Activated naive CD4-positive, alpha-beta T cell treated with anti-CD3 and anti-CD28 coated beads for 36 hours (primary cell): ENCODE data around the gene NCK1. TPM values are rescaled to one million over a fixed set of nuclear protein-coding genes. Genes with fewer than 3 reads are reported as not detected.
"Not testable (repeated sequence)": the region's sequence is repeated elsewhere in the genome, so short reads cannot be mapped to it uniquely, and the experiment has no call there.

Source experiments
- CTCF ChIA-PET: fragments of 350-600 bp; sonication (Branson Sonifier 250); formaldehyde crosslinking; loops from one replicate; lab custom pipeline; 2021; ENCODE audit warnings: antibody characterized with exemption; lab: Charles Lee
- DNase-seq: peaks from one replicate; pipeline ENCODE4 v3.0.0-alpha.2; 2020
- H3K27ac Mint-ChIP-seq: one replicate; pipeline ENCODE4 v1.8.0; 2021; ENCODE audit warnings: mild to moderate bottlenecking, mixed read lengths
- H3K27me3 Mint-ChIP-seq: one replicate; pipeline ENCODE4 v1.8.0; 2021; ENCODE audit warnings: low read depth, mixed read lengths
- H3K36me3 Mint-ChIP-seq: one replicate; pipeline ENCODE4 v1.8.0; 2021; ENCODE audit warnings: low read depth, mixed read lengths
- H3K4me1 Mint-ChIP-seq: one replicate; pipeline ENCODE4 v1.8.0; 2021; ENCODE audit warnings: low read depth, mixed read lengths
- H3K4me3 Mint-ChIP-seq: one replicate; pipeline ENCODE4 v1.8.0; 2021; ENCODE audit warnings: mild to moderate bottlenecking, moderate library complexity, mixed read lengths
- H3K9me3 Mint-ChIP-seq: one replicate; pipeline ENCODE4 v1.8.0; 2021; ENCODE audit warnings: mixed read lengths
- intact Hi-C: fragments of 100-400 bp; cut with micrococcal nuclease; formaldehyde crosslinking; loops from one replicate; pipeline ENCODE4 v1.15.1; 2023
- total RNA-seq, 2 experiments: library from RNA; stranded (reverse); gene quantifications; one replicate each; pipeline ENCODE4 v1.2.3, GENCODE V29; 2021

Gene NCK1
- total RNA-seq, 2 experiments from 2014 or later = 24.1 to 29.2 TPM

DNA sequence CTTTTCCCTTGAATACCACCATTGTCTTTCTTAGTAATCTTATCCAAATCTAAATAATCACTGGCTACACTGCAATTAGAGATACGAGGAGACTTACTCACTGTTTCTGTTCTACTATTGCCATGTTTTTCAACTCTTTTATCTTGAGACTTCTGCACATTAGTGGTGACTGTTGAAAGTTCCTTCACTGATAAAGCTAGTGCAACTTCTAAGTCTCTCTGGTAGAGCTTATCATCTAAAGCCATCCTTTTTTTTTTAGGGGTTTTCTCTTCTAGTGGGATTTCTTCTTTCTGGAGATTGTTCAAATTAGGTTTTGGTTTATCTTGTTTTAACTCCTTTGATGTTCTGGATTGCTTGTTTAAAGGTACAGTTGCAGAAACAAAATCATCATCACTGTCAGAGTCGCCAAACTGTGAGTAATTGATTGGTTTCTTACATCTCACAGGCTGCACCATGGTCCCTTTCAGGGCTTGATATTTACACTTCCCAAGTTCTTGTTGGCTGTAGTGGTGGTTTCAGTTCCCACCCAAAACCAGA is 37.7 kb downstream of the NCK1 start:
- peak; percentile 19 for DNase-seq
- Mint-ChIP-seq H3K4me3 (peak overlapping the region; percentile 26), H3K9me3 (peaks cover 25% of the 10 kb centered on the region), H3K4me1 (peaks cover 50% of the 10 kb centered on the region), H3K27ac (peak overlapping the region; percentile 67), H3K27me3 (no peaks in the 10 kb centered on the region), H3K36me3 (peaks cover 35% of the 10 kb centered on the region)
- intact Hi-C loops = loop anchor here (1.0 to 5.0 kb wide), 4 partner anchors 15 to 37 kb away; partner anchors contain the start of gene NCK1
- CTCF ChIA-PET = interaction anchor here (0.6 kb wide), 2 partner anchors 361 to 1869 kb away, joined by 3 to 6 read pairs; no protein-coding TSS in a partner anchor

DNA sequence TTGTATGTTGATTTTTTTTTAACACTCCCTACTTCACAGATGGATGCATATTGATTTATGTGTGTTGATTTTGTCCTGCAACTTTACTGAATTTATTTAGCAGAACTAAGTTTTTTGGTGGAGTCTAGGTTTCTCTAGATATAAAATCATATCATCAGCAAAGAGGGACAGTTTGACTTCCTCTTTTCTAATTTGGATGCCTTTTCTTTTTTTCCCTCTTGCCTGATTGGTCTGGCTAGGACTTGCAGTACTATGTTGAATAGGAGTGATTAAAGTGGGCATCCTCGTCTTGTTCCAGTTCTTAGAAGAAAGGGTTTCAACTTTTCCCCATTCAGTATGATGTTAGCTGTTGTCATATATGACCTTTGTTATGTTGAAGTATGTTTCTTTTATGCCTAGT is 38.7 kb downstream of the NCK1 start:
- H3K4me3 Mint-ChIP-seq, H3K27me3 Mint-ChIP-seq, DNase-seq, H3K27ac Mint-ChIP-seq: not testable (repeated sequence)
- H3K36me3 Mint-ChIP-seq = peaks cover 39% of the 10 kb centered on the region
- H3K4me1 Mint-ChIP-seq = peaks cover 53% of the 10 kb centered on the region
- CTCF ChIA-PET = interaction anchor here (0.6 to 0.7 kb wide), 3 partner anchors 24 to 1868 kb away, joined by 3 to 4 read pairs (median 3); no protein-coding TSS in a partner anchor
- intact Hi-C loops = loop anchor here (2.0 kb wide), 1 partner anchor 18 kb away; no protein-coding TSS in a partner anchor
- H3K9me3 Mint-ChIP-seq = peaks cover 27% of the 10 kb centered on the region

DNA sequence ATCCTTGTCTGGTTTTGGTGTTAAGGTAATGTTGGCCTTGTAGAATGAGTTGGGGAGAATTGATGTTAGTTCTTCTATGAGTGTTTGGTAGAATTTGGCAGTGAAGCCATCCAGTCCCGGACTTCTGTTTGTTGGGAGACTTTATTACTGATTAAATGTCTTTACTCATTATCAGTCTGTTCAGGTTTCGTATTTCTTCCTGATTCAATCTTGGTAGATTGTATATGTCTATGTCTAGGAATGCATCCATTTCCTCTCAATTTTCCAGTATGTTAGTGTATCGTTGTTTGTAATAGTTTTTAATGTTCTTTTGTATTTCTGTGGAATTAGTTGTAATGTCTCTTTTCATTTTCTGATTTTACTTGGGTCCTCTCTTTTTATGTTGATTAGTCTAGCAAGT is 39.4 kb downstream of the NCK1 start:
- no peak for DNase-seq
- Mint-ChIP-seq H3K27ac (no peak overlapping the region), H3K36me3 (peaks cover 43% of the 10 kb centered on the region), H3K9me3 (peaks cover 29% of the 10 kb centered on the region), H3K4me1 (peaks cover 58% of the 10 kb centered on the region), H3K27me3 (no peaks in the 10 kb centered on the region), H3K4me3 (no peak overlapping the region)
- intact Hi-C loops = loop anchor here (2.0 kb wide), 1 partner anchor 17 kb away; no protein-coding TSS in a partner anchor
- CTCF ChIA-PET = interaction anchor here (0.7 kb wide), 1 partner anchor 24 kb away, joined by 4 read pairs; no protein-coding TSS in a partner anchor

DNA sequence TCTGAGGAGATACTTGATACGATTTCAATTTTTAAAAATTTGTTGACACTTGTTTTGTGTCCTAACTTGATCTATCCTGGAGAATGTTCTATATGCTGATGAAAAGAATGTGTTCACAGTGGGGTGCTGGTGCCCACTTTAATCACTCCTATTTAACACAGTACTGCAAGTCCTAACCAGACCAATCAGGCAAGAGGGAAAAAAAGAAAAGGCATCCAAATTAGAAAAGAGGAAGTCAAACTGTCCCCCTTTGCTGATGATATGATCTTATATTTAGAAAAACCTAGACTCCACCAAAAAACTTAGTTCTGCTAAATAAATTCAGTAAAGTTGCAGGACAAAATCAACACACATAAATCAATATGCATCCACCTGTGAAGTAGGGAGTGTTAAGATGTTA is 40.5 kb downstream of the NCK1 start:
- DNase-seq, H3K27me3 Mint-ChIP-seq, H3K4me3 Mint-ChIP-seq, CTCF ChIA-PET, H3K27ac Mint-ChIP-seq, intact Hi-C loops: not testable (repeated sequence)
- peaks cover 64% of the 10 kb centered on the region for H3K4me1 Mint-ChIP-seq
- H3K36me3 Mint-ChIP-seq = peaks cover 43% of the 10 kb centered on the region
- peaks cover 29% of the 10 kb centered on the region for H3K9me3 Mint-ChIP-seq

DNA sequence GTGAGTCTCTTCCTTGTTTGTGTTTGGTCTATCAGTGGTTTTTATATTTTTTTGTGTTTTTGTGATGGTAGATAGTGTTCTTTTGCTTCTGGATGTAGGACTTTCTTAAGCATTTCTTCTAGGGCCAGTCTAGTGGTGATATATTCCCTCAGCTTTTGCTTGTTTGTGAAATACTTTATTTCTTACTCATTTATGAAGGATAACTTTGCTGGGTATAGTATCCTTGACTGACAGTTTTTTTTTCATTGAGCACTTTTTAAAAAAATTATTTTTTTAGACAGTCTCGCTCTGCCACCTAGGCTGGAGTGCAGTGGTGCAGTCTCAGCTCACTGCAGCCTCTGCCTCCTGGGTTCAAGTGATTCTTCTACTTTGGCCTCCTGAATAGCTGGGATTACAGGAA is 41.9 kb downstream of the NCK1 start:
- no peak for DNase-seq
- Mint-ChIP-seq H3K27ac (no peak overlapping the region), H3K4me3 (no peak overlapping the region), H3K4me1 (peaks cover 65% of the 10 kb centered on the region), H3K9me3 (peaks cover 29% of the 10 kb centered on the region), H3K27me3 (no peaks in the 10 kb centered on the region), H3K36me3 (peaks cover 43% of the 10 kb centered on the region)
- intact Hi-C loops = no loop called here
- CTCF ChIA-PET = no interaction called here

DNA sequence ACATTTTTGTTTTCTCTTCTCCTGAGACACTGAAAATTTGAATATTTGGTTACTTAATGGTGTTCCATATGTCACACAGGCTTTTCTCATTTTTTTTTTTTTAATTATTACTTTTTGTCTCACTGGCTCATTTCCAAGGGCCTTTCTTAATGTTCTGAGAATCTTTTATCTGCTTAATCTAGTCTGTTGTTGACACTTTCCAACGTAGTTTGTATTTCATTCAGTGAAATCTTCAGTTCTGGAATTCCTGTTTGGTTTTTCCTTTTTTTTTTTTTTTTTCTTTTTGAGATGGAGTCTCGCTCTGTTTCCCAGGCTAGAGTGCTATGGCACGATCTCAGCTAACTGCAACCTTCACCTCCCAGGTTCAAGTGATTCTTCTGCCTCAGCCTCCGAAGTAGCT is 42.7 kb downstream of the NCK1 start:
- Mint-ChIP-seq H3K4me1 (peaks cover 65% of the 10 kb centered on the region), H3K27me3 (no peaks in the 10 kb centered on the region), H3K36me3 (peaks cover 40% of the 10 kb centered on the region), H3K9me3 (peaks cover 29% of the 10 kb centered on the region), H3K4me3 (no peak overlapping the region), H3K27ac (no peak overlapping the region)
- intact Hi-C loops = no loop called here
- CTCF ChIA-PET = interaction anchor here (0.6 kb wide), 2 partner anchors 10 to 146 kb away, joined by 3 read pairs; no protein-coding TSS in a partner anchor
- DNase-seq = no peak

DNA sequence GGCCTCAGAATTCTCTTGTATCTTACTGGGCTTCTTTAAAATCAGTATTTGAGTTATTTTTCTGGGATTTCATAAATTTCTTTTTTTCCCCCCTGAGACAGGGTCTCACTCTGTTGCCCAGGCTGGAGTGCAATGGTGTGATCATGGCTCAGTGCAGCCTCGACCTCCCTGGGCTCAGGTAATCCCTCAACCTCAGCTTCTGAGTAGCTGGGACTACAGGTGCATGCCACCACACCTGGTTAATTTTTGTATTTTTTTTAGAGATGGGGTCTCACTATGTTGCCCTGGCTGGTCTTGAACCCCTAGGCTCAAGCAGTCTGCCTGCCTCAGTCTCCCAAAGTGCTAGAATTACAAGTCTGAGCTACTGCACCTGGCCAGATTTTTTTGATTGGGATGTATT is 43.5 kb downstream of the NCK1 start:
- no peak overlapping the region for H3K4me3 Mint-ChIP-seq
- H3K36me3 Mint-ChIP-seq = peaks cover 33% of the 10 kb centered on the region
- peak overlapping the region; percentile 37 for H3K27ac Mint-ChIP-seq
- DNase-seq = no peak
- CTCF ChIA-PET = no interaction called here
- intact Hi-C loops = no loop called here
- H3K27me3 Mint-ChIP-seq = no peaks in the 10 kb centered on the region
- peaks cover 62% of the 10 kb centered on the region for H3K4me1 Mint-ChIP-seq
- H3K9me3 Mint-ChIP-seq = peaks cover 25% of the 10 kb centered on the region

DNA sequence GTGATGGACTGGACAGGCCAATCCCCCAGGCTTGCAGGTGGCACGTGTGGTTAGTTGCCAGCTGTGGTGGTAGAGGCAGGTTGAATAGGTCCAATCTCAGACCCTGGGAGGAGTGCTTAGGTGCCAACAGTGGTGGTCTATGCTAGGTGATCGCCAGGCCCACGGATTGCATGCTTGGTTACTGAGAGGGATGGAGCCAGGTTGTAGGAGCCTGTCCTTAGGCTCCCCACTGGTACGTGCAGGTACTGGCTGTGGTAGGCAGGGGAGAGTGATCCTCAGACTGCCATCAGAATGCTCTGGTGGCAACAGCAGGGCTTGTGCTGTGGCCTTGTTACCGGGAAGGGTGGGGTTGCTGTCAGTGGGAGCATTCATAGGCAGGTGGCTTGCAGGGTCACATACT is 44.7 kb downstream of the NCK1 start:
- no peak overlapping the region for H3K4me3 Mint-ChIP-seq
- no peaks in the 10 kb centered on the region for H3K27me3 Mint-ChIP-seq
- no peak overlapping the region for H3K27ac Mint-ChIP-seq
- CTCF ChIA-PET = no interaction called here
- peaks cover 37% of the 10 kb centered on the region for H3K36me3 Mint-ChIP-seq
- H3K9me3 Mint-ChIP-seq = peaks cover 28% of the 10 kb centered on the region
- intact Hi-C loops = no loop called here
- DNase-seq = no peak
- H3K4me1 Mint-ChIP-seq = peaks cover 58% of the 10 kb centered on the region

DNA sequence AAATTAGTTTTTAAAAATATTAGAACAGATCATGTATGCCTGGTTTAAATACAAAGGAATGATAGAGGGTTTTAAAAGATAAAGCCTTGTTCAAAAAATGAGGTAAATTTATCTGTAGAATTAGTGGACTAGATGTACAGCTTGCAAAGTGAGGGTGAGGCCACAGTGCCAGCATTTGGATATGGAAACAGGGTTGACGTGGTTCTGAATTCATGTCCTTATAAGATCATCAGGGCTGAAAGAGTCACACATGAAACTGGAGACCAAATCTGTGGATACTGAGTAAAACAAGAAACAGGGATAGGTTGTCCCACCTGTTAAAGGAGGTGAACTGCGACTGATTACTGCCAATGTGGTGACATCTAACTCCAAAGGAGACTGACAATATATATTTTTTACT is 46.3 kb downstream of the NCK1 start:
- DNase-seq = no peak
- H3K36me3 Mint-ChIP-seq = peaks cover 37% of the 10 kb centered on the region
- no peak overlapping the region for H3K4me3 Mint-ChIP-seq
- H3K27me3 Mint-ChIP-seq = no peaks in the 10 kb centered on the region
- peaks cover 21% of the 10 kb centered on the region for H3K9me3 Mint-ChIP-seq
- H3K27ac Mint-ChIP-seq = no peak overlapping the region
- intact Hi-C loops = no loop called here
- H3K4me1 Mint-ChIP-seq = peaks cover 66% of the 10 kb centered on the region
- CTCF ChIA-PET = interaction anchor here (0.7 kb wide), 1 partner anchor 1669 kb away, joined by 3 read pairs; no protein-coding TSS in a partner anchor

DNA sequence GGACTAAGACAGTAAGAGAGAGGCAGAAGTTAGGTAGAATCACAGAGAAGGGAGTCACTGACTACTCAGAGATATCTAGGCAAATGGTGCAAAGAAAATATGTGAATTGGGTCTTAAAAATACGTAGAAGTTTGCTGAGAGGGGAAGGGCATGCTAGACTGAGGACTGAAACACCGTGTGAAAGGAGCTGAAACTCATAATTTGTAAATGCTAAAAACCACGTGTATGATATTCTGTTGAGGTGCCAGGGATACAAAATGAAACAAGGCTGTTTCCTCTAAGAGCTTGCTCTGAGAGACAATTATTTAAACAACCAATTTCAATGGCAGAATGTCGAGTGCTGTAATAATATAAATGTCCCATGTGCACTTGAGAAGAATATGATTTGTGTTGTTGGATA is 47.2 kb downstream of the NCK1 start:
- Mint-ChIP-seq H3K9me3 (peaks cover 18% of the 10 kb centered on the region), H3K27me3 (no peaks in the 10 kb centered on the region), H3K36me3 (peaks cover 38% of the 10 kb centered on the region), H3K4me3 (no peak overlapping the region), H3K4me1 (peaks cover 73% of the 10 kb centered on the region), H3K27ac (no peak overlapping the region)
- intact Hi-C loops = no loop called here
- no peak for DNase-seq
- CTCF ChIA-PET = no interaction called here

DNA sequence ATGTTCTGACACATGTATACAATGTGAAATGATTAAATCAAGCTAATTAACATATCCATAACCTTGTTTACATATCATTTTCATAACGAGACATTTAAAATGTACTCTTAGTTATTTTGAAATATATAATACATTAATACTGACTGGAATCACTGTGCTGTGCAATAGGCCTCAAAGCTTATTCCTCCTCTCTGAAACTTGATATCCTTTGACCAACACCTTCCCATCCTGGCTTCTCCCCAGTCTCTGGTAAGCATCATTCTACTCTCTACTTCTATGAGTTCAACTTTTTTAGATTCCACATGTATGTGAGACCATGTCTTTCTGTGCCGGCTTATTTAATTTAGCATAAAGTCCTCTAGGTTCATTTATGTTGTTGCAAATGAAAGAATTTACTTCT is 48.7 kb downstream of the NCK1 start:
- DNase-seq = no peak
- H3K9me3 Mint-ChIP-seq = peaks cover 14% of the 10 kb centered on the region
- CTCF ChIA-PET = interaction anchor here (0.6 kb wide), 1 partner anchor 134 kb away, joined by 3 read pairs; no protein-coding TSS in a partner anchor
- H3K27me3 Mint-ChIP-seq = no peaks in the 10 kb centered on the region
- H3K4me1 Mint-ChIP-seq = peaks cover 82% of the 10 kb centered on the region
- intact Hi-C loops = no loop called here
- no peak overlapping the region for H3K4me3 Mint-ChIP-seq
- H3K36me3 Mint-ChIP-seq = peaks cover 31% of the 10 kb centered on the region
- no peak overlapping the region for H3K27ac Mint-ChIP-seq

DNA sequence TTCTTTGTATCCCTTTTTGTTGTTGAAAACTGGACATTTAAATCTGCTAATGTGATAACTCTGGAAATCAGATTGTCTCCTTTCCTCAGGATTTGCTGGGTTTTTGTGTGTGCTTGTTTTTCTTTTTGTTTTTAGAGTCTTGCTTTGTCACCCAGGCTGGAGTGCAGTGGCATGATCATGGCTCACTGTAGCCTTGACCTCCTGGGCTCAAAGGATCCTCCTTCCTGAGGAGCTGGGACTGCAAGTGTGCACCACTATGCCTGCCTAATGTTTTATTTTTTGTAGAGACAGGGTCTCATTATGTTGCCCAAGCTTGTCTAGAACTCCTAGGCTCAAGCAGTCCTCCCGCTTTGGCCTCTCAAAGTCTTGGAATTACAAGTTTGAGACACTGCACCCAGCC is 51.2 kb downstream of the NCK1 start:
- H3K36me3 Mint-ChIP-seq = peaks cover 27% of the 10 kb centered on the region
- DNase-seq = no peak
- CTCF ChIA-PET = no interaction called here
- peaks cover 11% of the 10 kb centered on the region for H3K9me3 Mint-ChIP-seq
- H3K27ac Mint-ChIP-seq = peak overlapping the region; percentile 34
- no peaks in the 10 kb centered on the region for H3K27me3 Mint-ChIP-seq
- H3K4me1 Mint-ChIP-seq = peaks cover 81% of the 10 kb centered on the region
- no peak overlapping the region for H3K4me3 Mint-ChIP-seq
- intact Hi-C loops = no loop called here

DNA sequence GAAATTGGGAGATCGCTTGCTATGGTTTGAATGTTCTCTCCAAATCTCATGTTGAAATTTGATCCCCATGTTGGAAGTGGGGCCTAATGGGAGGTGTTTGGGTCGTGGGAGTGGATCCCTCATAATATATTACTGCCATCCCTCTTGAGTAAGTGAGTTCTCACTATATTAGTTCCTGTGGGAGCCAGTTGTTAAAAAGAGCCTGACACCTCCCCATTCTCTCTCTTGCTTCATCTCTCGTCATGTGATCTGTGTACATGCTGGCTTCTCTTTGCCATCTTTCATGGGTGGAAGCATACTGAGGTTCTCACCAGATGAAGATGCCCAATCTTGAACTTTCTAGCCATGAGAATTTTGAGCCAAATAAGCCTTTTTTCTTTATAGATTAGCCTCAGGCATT is 52.7 kb downstream of the NCK1 start:
- H3K9me3 Mint-ChIP-seq = peaks cover 11% of the 10 kb centered on the region
- no peak for DNase-seq
- H3K27me3 Mint-ChIP-seq = no peaks in the 10 kb centered on the region
- intact Hi-C loops = loop anchor here (5.0 kb wide), 1 partner anchor 52 kb away; the partner anchor contains the start of gene NCK1
- peaks cover 27% of the 10 kb centered on the region for H3K36me3 Mint-ChIP-seq
- peaks cover 80% of the 10 kb centered on the region for H3K4me1 Mint-ChIP-seq
- no peak overlapping the region for H3K27ac Mint-ChIP-seq
- H3K4me3 Mint-ChIP-seq = no peak overlapping the region
- CTCF ChIA-PET = no interaction called here
